ENCODE results near the gene MRTFA.

MRTFA gene

GRCh38 chr22:40463017-40463631 lies 173.4 kb downstream of the MRTFA start:
- DNase-seq (peak; percentile 59), ATAC-seq (peak; percentile 85)

GRCh38 chr22:40462195-40462984 lies 174.1 kb downstream of the MRTFA start:
- ATAC-seq (peak; percentile 60), DNase-seq (peak; percentile 43)

- no peak for ATAC-seq
These were observed 182.8 kb downstream of the MRTFA start for GRCh38 chr22:40453671-40454070.

GRCh38 chr22:40452730-40453487 lies 183.6 kb downstream of the MRTFA start:
- ATAC-seq (no peak), DNase-seq (no peak)

More at GRCh38 chr22:40453671-40454070, 182.8 kb downstream of the MRTFA start:
- no peak for DNase-seq

GRCh38 chr22:40451210-40451609 lies 185.3 kb downstream of the MRTFA start:
- DNase-seq (no peak), ATAC-seq (no peak)

- no peak for DNase-seq
- no peak for ATAC-seq
These were observed 185.9 kb downstream of the MRTFA start for GRCh38 chr22:40450616-40451015.

- DNase-seq (no peak), ATAC-seq (no peak)
These were observed 186.9 kb downstream of the MRTFA start for GRCh38 chr22:40449676-40450035.

GRCh38 chr22:40446203-40446602 lies 190.3 kb downstream of the MRTFA start:
- DNase-seq (no peak), ATAC-seq (no peak)

- DNase-seq (no peak), ATAC-seq (no peak)
These were observed 192.2 kb downstream of the MRTFA start for GRCh38 chr22:40444178-40444831.

- DNase-seq (no peak), ATAC-seq (no peak)
These were observed 192.8 kb downstream of the MRTFA start for GRCh38 chr22:40443732-40444131.

GRCh38 chr22:40441761-40442390 lies 194.6 kb downstream of the MRTFA start:
- DNase-seq (no peak), ATAC-seq (no peak)

GRCh38 chr22:40436505-40437431 lies 199.8 kb downstream of the MRTFA start:
- ATAC-seq: peak; percentile 90
- peak; percentile 50 for DNase-seq

GRCh38 chr22:40434745-40435144 lies 201.8 kb downstream of the MRTFA start:
- no peak for ATAC-seq

GRCh38 chr22:40434106-40434505 lies 202.4 kb downstream of the MRTFA start:
- DNase-seq (no peak), ATAC-seq (no peak)

More at GRCh38 chr22:40434745-40435144, 201.8 kb downstream of the MRTFA start:
- DNase-seq: no peak

- ATAC-seq: no peak
- DNase-seq: no peak
These were observed 203.0 kb downstream of the MRTFA start for GRCh38 chr22:40433416-40434090.

GRCh38 chr22:40432625-40433024 lies 203.9 kb downstream of the MRTFA start:
- DNase-seq (no peak), ATAC-seq (no peak)

- DNase-seq (no peak), ATAC-seq (no peak)
These were observed 204.4 kb downstream of the MRTFA start for GRCh38 chr22:40432157-40432556.

- ATAC-seq: no peak
- no peak for DNase-seq
These were observed 205.5 kb downstream of the MRTFA start for GRCh38 chr22:40430991-40431390.

- ATAC-seq: no peak
- no peak for DNase-seq
These were observed 207.0 kb downstream of the MRTFA start for GRCh38 chr22:40429481-40429880.

GRCh38 chr22:40428796-40429195 lies 207.7 kb downstream of the MRTFA start:
- ATAC-seq: no peak
- DNase-seq: no peak
